ENCODE results near the gene TBX18. TPM values are rescaled to one million over a fixed set of nuclear protein-coding genes. Genes with fewer than 3 reads are reported as not detected.
A peak's percentile ranks its signal among the peaks of the same experiment; 100 is the strongest.

Gene TBX18
- total and polyA plus RNA-seq, 2 donors (not counting 1 experiment from before 2014, with no cell fraction given): 0.33 to 2.2 TPM

- H3K79me2 ChIP-seq (ENCODE audit: control insufficient read depth, insufficient read depth, low read length): no peaks in the 10 kb centered on the region
- no peaks in the 10 kb centered on the region for H3K4me1 ChIP-seq (ENCODE audit: control insufficient read depth, extremely low read depth, insufficient read depth, low read length)
- no peak overlapping the region for H3K4me2 ChIP-seq (ENCODE audit: extremely low read depth, insufficient read depth, low read length)
- no peaks in the 10 kb centered on the region for H3K9me3 ChIP-seq (ENCODE audit: control insufficient read depth, insufficient read depth, low read depth, low read length)
- H2AFZ ChIP-seq (ENCODE audit: low read length): no peak overlapping the region
- H3K27me3 ChIP-seq (ENCODE audit: control insufficient read depth, insufficient read depth, low read length): peaks cover 55% of the 10 kb centered on the region
- no peaks in the 10 kb centered on the region for H4K20me1 ChIP-seq (ENCODE audit: control insufficient read depth, extremely low read depth, insufficient read depth, low read length)
- TF ChIP-seq EZH2 (IDR thresholded peaks at IDR 0.05; ENCODE audit: low read length, missing control alignments) (peak; percentile 83), CTCF (conservative IDR thresholded peaks at IDR 0.05 in 1 of 2, IDR thresholded peaks at IDR 0.05 in 1 of 2; ENCODE audit: low read depth in 1 of 2, low read length in 2 of 2) (no peak)
- no peak overlapping the region for H3K4me3 ChIP-seq (replicated peaks in 1 of 4; ENCODE audit: control extremely low read depth in 1 of 4, insufficient read depth in 1 of 4, low read depth in 3 of 4, low read length in 4 of 4)
- DNase-seq (ENCODE audit: low read depth in 2 of 2): no peak
- H3K9ac ChIP-seq (ENCODE audit: insufficient read depth, low read length): no peak overlapping the region
- no peak overlapping the region for H3K27ac ChIP-seq (ENCODE audit: insufficient read depth, low read length)
- no peaks in the 10 kb centered on the region for H3K36me3 ChIP-seq (ENCODE audit: control insufficient read depth, insufficient read depth, low read length)
Observed at GRCh38 chr6:84766799-84767525, 2.6 kb upstream of the TBX18 start.

GRCh38 chr6:84766118-84766798 lies 1.9 kb upstream of the TBX18 start:
- H2AFZ ChIP-seq (ENCODE audit: low read length): no peak overlapping the region
- no peak overlapping the region for H3K4me2 ChIP-seq (ENCODE audit: extremely low read depth, insufficient read depth, low read length)
- DNase-seq (ENCODE audit: low read depth in 2 of 2): no peak

More at GRCh38 chr6:84766118-84766798, 1.9 kb upstream of the TBX18 start:
- Histone ChIP-seq H3K27me3 (ENCODE audit: control insufficient read depth, insufficient read depth, low read length) (peaks cover 51% of the 10 kb centered on the region), H3K79me2 (ENCODE audit: control insufficient read depth, insufficient read depth, low read length) (no peaks in the 10 kb centered on the region), H3K4me3 (replicated peaks in 1 of 4; ENCODE audit: control extremely low read depth in 1 of 4, insufficient read depth in 1 of 4, low read depth in 3 of 4, low read length in 4 of 4) (no peak overlapping the region), H3K9ac (ENCODE audit: insufficient read depth, low read length) (no peak overlapping the region), H3K27ac (ENCODE audit: insufficient read depth, low read length) (no peak overlapping the region), H3K9me3 (ENCODE audit: control insufficient read depth, insufficient read depth, low read depth, low read length) (no peaks in the 10 kb centered on the region), H4K20me1 (ENCODE audit: control insufficient read depth, extremely low read depth, insufficient read depth, low read length) (no peaks in the 10 kb centered on the region), H3K36me3 (ENCODE audit: control insufficient read depth, insufficient read depth, low read length) (no peaks in the 10 kb centered on the region), H3K4me1 (ENCODE audit: control insufficient read depth, extremely low read depth, insufficient read depth, low read length) (no peaks in the 10 kb centered on the region)
- TF ChIP-seq EZH2 (IDR thresholded peaks at IDR 0.05; ENCODE audit: low read length, missing control alignments) (peak; percentile 48), CTCF (conservative IDR thresholded peaks at IDR 0.05 in 1 of 2, IDR thresholded peaks at IDR 0.05 in 1 of 2; ENCODE audit: low read depth in 1 of 2, low read length in 2 of 2) (no peak)

Measured in fibroblast of lung (primary cell).